IMR-90 (cell line): ENCODE measurements around the gene BFSP1. TPM values are rescaled to one million over a fixed set of nuclear protein-coding genes. Genes with fewer than 3 reads are reported as not detected.

Experiments used
- ATAC-seq: fragments of 200-7000 bp; cut with Tn5 transposase; 2 replicates; pipeline ENCODE4 v1.9.1; 2020; ENCODE audit warnings: low read depth, mild to moderate bottlenecking, moderate library complexity
- BruUV-seq: library from RNA; stranded (reverse); fragments of 400-500 nt; replicated peaks from 2 replicates; lab custom pipeline; 2021; lab: Mats Ljungman, UMichigan
- CTCF ChIA-PET: fragments of 300-600 bp; formaldehyde crosslinking; extraction: SDS; loops from one replicate; lab custom pipeline; 2021; ENCODE audit warnings: antibody characterized with exemption; lab: Yijun Ruan, JAX
- POLR2A ChIA-PET: fragments of 300-600 bp; sonication (Branson Sonifier 250); formaldehyde crosslinking; loops from one replicate; lab custom pipeline; 2022; ENCODE audit warnings: antibody characterized with exemption; ENCODE audit not compliant: unreplicated experiment; lab: Charles Lee
- DNase-seq: peaks from one replicate; pipeline ENCODE4 v3.0.0; 2013
- H2AFZ ChIP-seq: replicated peaks from 2 replicates; pipeline ENCODE3; 2013; ENCODE audit warnings: low read length, mild to moderate bottlenecking; ENCODE audit not compliant: poor library complexity
- H2AK5ac ChIP-seq: 2 replicates; pipeline ENCODE4 v1.6.1; 2013; ENCODE audit warnings: low read depth, low read length, inconsistent platforms
- H2AK9ac ChIP-seq: replicated peaks from 2 replicates; pipeline ENCODE3; 2013; ENCODE audit warnings: mild to moderate bottlenecking, low read depth, low read length, moderate library complexity; ENCODE audit not compliant: poor library complexity
- H2BK120ac ChIP-seq: 2 replicates; pipeline ENCODE4 v1.6.1; 2013; ENCODE audit warnings: low read depth, low read length, inconsistent platforms
- H2BK15ac ChIP-seq: 3 replicates; pipeline ENCODE4 v1.6.1; 2013; ENCODE audit warnings: low read depth, low read length, inconsistent platforms
- H2BK20ac ChIP-seq: 2 replicates; pipeline ENCODE4 v1.6.1; 2013; ENCODE audit warnings: low read depth, mild to moderate bottlenecking, inconsistent platforms, low read length, moderate library complexity
- H2BK5ac ChIP-seq: 2 replicates; pipeline ENCODE4 v1.6.1; 2013; ENCODE audit warnings: mild to moderate bottlenecking, low read depth, low read length, inconsistent platforms; ENCODE audit not compliant: poor library complexity, severe bottlenecking
- H3K14ac ChIP-seq: replicated peaks from 2 replicates; pipeline ENCODE4 v1.6.1; 2013; ENCODE audit warnings: low read depth, low read length, inconsistent platforms
- H3K18ac ChIP-seq: 2 replicates; pipeline ENCODE4 v1.6.1; 2013; ENCODE audit warnings: low read depth, low read length, control low read depth
- H3K23ac ChIP-seq: 2 replicates; pipeline ENCODE4 v1.6.1; 2013; ENCODE audit warnings: low read depth, low read length, inconsistent platforms
- H3K27ac ChIP-seq: 2 replicates; pipeline ENCODE4 v1.5.1; 2013; ENCODE audit warnings: mild to moderate bottlenecking, control low read depth, low read length; ENCODE audit not compliant: insufficient read depth
- H3K27me3 ChIP-seq: 2 replicates; pipeline ENCODE4 v1.6.1; 2013; ENCODE audit warnings: low read length; ENCODE audit not compliant: control insufficient read depth, insufficient read depth
- H3K36me3 ChIP-seq: 2 replicates; pipeline ENCODE4 v1.6.1; 2013; ENCODE audit warnings: low read length, mixed read lengths; ENCODE audit not compliant: control insufficient read depth, insufficient read depth
- H3K4ac ChIP-seq: 2 replicates; pipeline ENCODE4 v1.6.1; 2013; ENCODE audit warnings: low read depth, low read length, inconsistent platforms
- H3K4me1 ChIP-seq: 2 replicates; pipeline ENCODE4 v1.6.1; 2013; ENCODE audit warnings: low read length, mixed read lengths; ENCODE audit not compliant: control insufficient read depth, insufficient read depth
- H3K4me2 ChIP-seq: 2 replicates; pipeline ENCODE4 v1.6.1; 2013; ENCODE audit warnings: low read depth, mild to moderate bottlenecking, control low read depth, low read length, moderate library complexity
- H3K4me3 ChIP-seq: 2 replicates; pipeline ENCODE4 v1.5.1; 2013; ENCODE audit warnings: low read depth, mild to moderate bottlenecking, control low read depth, low read length, moderate library complexity; ENCODE audit not compliant: insufficient read depth
- H3K56ac ChIP-seq: 2 replicates; pipeline ENCODE4 v1.6.1; 2013; ENCODE audit warnings: low read length, inconsistent platforms; ENCODE audit not compliant: insufficient read depth; ENCODE audit errors: extremely low read depth
- H3K79me1 ChIP-seq, 2 experiments: 2 replicates each; pipeline ENCODE4 v1.6.1; 2013; ENCODE audit warnings: low read length in 2 of 2, inconsistent platforms in 1 of 2, low read depth in 1 of 2
- H3K9ac ChIP-seq: 2 replicates; pipeline ENCODE4 v1.6.1; 2013; ENCODE audit warnings: low read depth, low read length, control low read depth
- H3K9me1 ChIP-seq: 2 replicates; pipeline ENCODE4 v1.6.1; 2013; ENCODE audit warnings: low read length, inconsistent platforms; ENCODE audit not compliant: insufficient read depth
- H3K9me3 ChIP-seq: 2 replicates; pipeline ENCODE4 v1.6.1; 2013; ENCODE audit warnings: low read length; ENCODE audit not compliant: control insufficient read depth, insufficient read depth
- H4K20me1 ChIP-seq: 2 replicates; pipeline ENCODE4 v1.6.1; 2013; ENCODE audit warnings: low read length, inconsistent platforms; ENCODE audit not compliant: insufficient read depth
- H4K5ac ChIP-seq: 2 replicates; pipeline ENCODE4 v1.6.1; 2013; ENCODE audit warnings: mild to moderate bottlenecking, low read depth, low read length, control low read depth
- H4K8ac ChIP-seq, 2 experiments: 2 replicates each; pipeline ENCODE4 v1.6.1; 2013; ENCODE audit warnings: low read depth in 2 of 2, low read length in 2 of 2, control low read depth in 1 of 2, inconsistent platforms in 1 of 2
- H4K91ac ChIP-seq: 2 replicates; pipeline ENCODE4 v1.6.1; 2013; ENCODE audit warnings: low read depth, low read length, inconsistent platforms; ENCODE audit not compliant: insufficient read depth
- MAFK ChIP-seq: IDR thresholded peaks from 2 replicates; pipeline ENCODE4 v1.6.1; 2012; ENCODE audit warnings: low read depth, low read length, improper control_type of control experiment
- RCOR1 ChIP-seq: IDR thresholded peaks from 2 replicates; pipeline ENCODE4 v1.6.1; 2012; ENCODE audit warnings: mild to moderate bottlenecking, low read length, improper control_type of control experiment; ENCODE audit not compliant: insufficient replicate concordance
- WGBS, 2 experiments: methylation state at CpG; one replicate each; pipeline versions ENCODE4 v1.1.5 to v1.1.7; 2013; ENCODE audit warnings: missing lambda C conversion rate in 2 of 2; ENCODE audit not compliant: insufficient read length in 1 of 2; ENCODE audit errors: extremely low coverage in 2 of 2; 5-methylcytosine and 5-hydroxymethylcytosine counted together
- dilution Hi-C: fragments of 300-500 bp; cut with HindIII; formaldehyde crosslinking; loops from one replicate; pipeline ENCODE4 v1.14.3; 2018; ENCODE audit warnings: low sequenced_read_pairs; ENCODE audit not compliant: unreplicated experiment
- in situ Hi-C: fragments of 300-500 bp; cut with MboI; formaldehyde crosslinking; loops from 3 replicates; pipeline ENCODE4 v1.14.3; 2019; ENCODE audit warnings: low sequenced_read_pairs, inconsistent platforms, mixed read lengths
- intact Hi-C: fragments of 100-400 bp; cut with micrococcal nuclease; formaldehyde crosslinking; loops from 2 replicates; pipeline ENCODE4 v1.10.0; 2022
- polyA plus RNA-seq, 3 experiments: library from polyadenylated mRNA; depleted of rRNA; stranded (reverse); fragments of >200 nt; gene quantifications; 2 replicates each; pipeline ENCODE4 v1.2.3, GENCODE V29; 2012; ENCODE audit warnings: low replicate concordance in 1 of 3
- total RNA-seq: library from RNA; depleted of rRNA; stranded (reverse); fragments of >200 nt; gene quantifications from 2 replicates; pipeline ENCODE4 v1.2.3, GENCODE V29; 2012

Gene BFSP1
- total and polyA plus RNA-seq, 2 of the 4 experiments (the other 2 are of a cell fraction): 1.1 to 2.0 TPM

DNA sequence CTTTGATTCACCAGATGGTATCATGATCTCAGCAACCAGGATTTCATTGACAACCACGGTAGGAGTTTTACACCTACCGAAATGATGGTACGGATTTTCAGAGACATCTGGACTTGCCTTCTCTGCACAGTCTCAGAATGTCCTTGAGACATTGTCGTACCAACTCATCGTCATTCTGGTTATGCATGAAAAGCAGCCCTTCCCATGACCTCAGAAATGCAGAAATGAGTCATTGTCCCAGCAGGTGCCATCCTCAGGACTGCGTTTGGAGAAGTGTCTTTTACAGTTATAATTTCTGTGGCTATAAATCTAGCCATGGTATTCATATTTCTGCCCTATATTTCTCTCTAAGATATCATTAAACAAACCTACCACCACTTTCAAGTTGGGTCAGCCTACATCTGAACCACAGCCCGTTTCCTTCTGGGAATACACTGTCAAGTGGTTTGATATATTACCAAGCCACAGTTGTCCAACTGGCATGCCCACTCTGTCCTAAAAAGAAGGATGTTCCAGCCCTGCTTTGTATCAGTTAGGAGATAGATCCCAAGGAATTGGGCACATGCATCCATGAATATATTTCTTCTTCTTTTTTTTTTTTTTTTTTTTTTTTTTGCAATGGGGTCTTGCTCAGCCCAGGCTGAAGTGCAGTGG is 7.5 kb upstream of the BFSP1 start:
- Histone ChIP-seq H2AK9ac (no peak overlapping the region), H4K20me1 (peaks cover 7% of the 10 kb centered on the region; the same call in 1 of the 2 replicates), H3K4ac (no peak overlapping the region), H3K27me3 (peaks cover 4% of the 10 kb centered on the region), H3K9me1 (peaks cover 5% of the 10 kb centered on the region; the same call in 1 of the 2 replicates), H3K79me1 (peaks cover 0 to 13% of the 10 kb centered on the region in 2 experiments; a peak in 2 of 4 replicates), H4K5ac (no peak overlapping the region), H4K8ac (no peak overlapping the region), H2BK5ac (no peak overlapping the region), H3K4me3 (no peak overlapping the region), H2BK20ac (no peak overlapping the region), H2AFZ (no peak overlapping the region), H4K91ac (no peak overlapping the region), H2BK120ac (no peak overlapping the region), H3K4me2 (no peak overlapping the region), H3K9me3 (no peaks in the 10 kb centered on the region), H3K18ac (no peak overlapping the region), H3K4me1 (peaks cover 4% of the 10 kb centered on the region), H2AK5ac (no peak overlapping the region), H2BK15ac (no peak overlapping the region), H3K27ac (no peak overlapping the region), H3K36me3 (no peaks in the 10 kb centered on the region), H3K9ac (no peak overlapping the region), H3K23ac (no peak overlapping the region), H3K14ac (no peak overlapping the region), H3K56ac (no peak overlapping the region)
- WGBS, 2 experiments: 90% methylated on average over 5 of the region's 7 CpGs; no CpG with 5 or more reads in 1 of the 2 experiments
- ATAC-seq (no peak), DNase-seq (no peak)
- ChIA-PET CTCF (interaction anchor here (1.1 kb wide), 1 partner anchor 32 kb away, joined by 5 read pairs; no protein-coding TSS in a partner anchor), POLR2A (no interaction called here)
- dilution Hi-C loops (no loop called here), intact Hi-C loops (loop anchor here (5.0 to 10.0 kb wide), 2 partner anchors 396 to 459 kb away; no protein-coding TSS in a partner anchor), in situ Hi-C loops (loop anchor here (5.0 kb wide), 2 partner anchors 34 to 74 kb away; partner anchors contain the start of gene DSTN)
- no peak for TF ChIP-seq MAFK
- no peak for TF ChIP-seq RCOR1
- no TSS peak for BruUV-seq
